ENCODE data around the gene PRR23A. TPM values are rescaled to one million over a fixed set of nuclear protein-coding genes. Genes with fewer than 3 reads are reported as not detected.

Gene PRR23A
- total RNA-seq, 1 donor from 2014 or later = not detected

DNA sequence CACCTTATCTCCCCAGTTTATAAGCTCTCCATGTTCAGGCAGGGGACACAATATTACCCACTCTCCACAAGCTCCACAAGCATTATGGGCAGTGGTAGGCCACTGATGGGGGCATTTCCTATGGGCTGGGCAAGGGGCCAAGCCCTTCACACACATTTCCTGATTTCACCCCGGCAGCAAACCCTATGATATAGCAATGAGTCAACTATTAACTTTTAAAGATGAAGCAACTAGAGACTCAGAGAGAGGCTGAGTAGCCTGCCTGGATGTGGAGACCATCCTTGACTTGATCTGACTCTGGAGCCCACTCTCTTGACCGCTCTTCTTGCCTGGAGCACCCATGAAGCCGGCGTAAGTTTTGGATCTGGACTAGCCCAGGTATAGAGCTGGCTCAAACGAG is 31.6 kb downstream of the PRR23A start:
- H3K27ac Mint-ChIP-seq (ENCODE audit: unreplicated experiment) = no peak overlapping the region
- peaks cover 2% of the 10 kb centered on the region for H3K27me3 Mint-ChIP-seq (ENCODE audit: unreplicated experiment)
- no peaks in the 10 kb centered on the region for H3K36me3 Mint-ChIP-seq (ENCODE audit: unreplicated experiment)
- no peak overlapping the region for H3K4me3 Mint-ChIP-seq (ENCODE audit: unreplicated experiment)
- TF ChIP-seq, protein P1, sequence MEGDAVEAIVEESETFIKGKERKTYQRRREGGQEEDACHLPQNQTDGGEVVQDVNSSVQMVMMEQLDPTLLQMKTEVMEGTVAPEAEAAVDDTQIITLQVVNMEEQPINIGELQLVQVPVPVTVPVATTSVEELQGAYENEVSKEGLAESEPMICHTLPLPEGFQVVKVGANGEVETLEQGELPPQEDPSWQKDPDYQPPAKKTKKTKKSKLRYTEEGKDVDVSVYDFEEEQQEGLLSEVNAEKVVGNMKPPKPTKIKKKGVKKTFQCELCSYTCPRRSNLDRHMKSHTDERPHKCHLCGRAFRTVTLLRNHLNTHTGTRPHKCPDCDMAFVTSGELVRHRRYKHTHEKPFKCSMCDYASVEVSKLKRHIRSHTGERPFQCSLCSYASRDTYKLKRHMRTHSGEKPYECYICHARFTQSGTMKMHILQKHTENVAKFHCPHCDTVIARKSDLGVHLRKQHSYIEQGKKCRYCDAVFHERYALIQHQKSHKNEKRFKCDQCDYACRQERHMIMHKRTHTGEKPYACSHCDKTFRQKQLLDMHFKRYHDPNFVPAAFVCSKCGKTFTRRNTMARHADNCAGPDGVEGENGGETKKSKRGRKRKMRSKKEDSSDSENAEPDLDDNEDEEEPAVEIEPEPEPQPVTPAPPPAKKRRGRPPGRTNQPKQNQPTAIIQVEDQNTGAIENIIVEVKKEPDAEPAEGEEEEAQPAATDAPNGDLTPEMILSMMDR (IDR thresholded peaks at IDR 0.05; ENCODE audit: partially characterized antibody, unreplicated experiment) = no peak
- H3K9me3 Mint-ChIP-seq (ENCODE audit: unreplicated experiment) = no peaks in the 10 kb centered on the region
- DNase-seq = no peak
- H3K4me1 Mint-ChIP-seq (ENCODE audit: low read depth, unreplicated experiment) = no peaks in the 10 kb centered on the region

DNA sequence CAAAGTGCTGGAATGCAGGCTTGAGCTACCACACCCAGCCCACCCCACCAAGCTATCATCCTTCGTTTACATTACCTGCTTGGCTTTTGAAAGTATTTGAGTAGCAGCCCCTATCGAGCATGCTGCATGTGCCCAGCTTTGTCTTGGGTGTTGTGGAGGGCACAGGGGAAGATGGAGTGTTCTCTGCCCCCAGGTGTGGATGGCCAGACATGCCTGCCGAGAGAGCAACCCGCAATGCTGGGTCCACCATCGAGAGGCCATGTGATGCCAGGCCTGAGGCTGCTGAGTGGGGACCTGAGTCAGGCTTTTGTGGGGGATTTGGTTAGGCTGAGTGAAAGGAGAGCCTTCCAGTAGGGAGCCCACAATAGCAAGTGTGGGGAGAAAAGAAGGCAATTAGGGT is 33.1 kb downstream of the PRR23A start:
- no peak for DNase-seq
- Mint-ChIP-seq H3K27me3 (ENCODE audit: unreplicated experiment) (peaks cover 2% of the 10 kb centered on the region), H3K4me1 (ENCODE audit: low read depth, unreplicated experiment) (no peaks in the 10 kb centered on the region), H3K4me3 (ENCODE audit: unreplicated experiment) (no peak overlapping the region), H3K9me3 (ENCODE audit: unreplicated experiment) (no peaks in the 10 kb centered on the region), H3K27ac (ENCODE audit: unreplicated experiment) (no peak overlapping the region), H3K36me3 (ENCODE audit: unreplicated experiment) (no peaks in the 10 kb centered on the region)
- TF ChIP-seq, protein P1 (IDR thresholded peaks at IDR 0.05; ENCODE audit: partially characterized antibody, unreplicated experiment) = no peak

- H3K9me3 Mint-ChIP-seq (ENCODE audit: unreplicated experiment) = no peaks in the 10 kb centered on the region
- H3K27me3 Mint-ChIP-seq (ENCODE audit: unreplicated experiment) = peaks cover 4% of the 10 kb centered on the region
- H3K4me3 Mint-ChIP-seq (ENCODE audit: unreplicated experiment) = no peak overlapping the region
- H3K4me1 Mint-ChIP-seq (ENCODE audit: low read depth, unreplicated experiment) = no peaks in the 10 kb centered on the region
- no peak overlapping the region for H3K27ac Mint-ChIP-seq (ENCODE audit: unreplicated experiment)
- TF ChIP-seq, protein P1 (IDR thresholded peaks at IDR 0.05; ENCODE audit: partially characterized antibody, unreplicated experiment) = no peak
- no peak for DNase-seq
- H3K36me3 Mint-ChIP-seq (ENCODE audit: unreplicated experiment) = no peaks in the 10 kb centered on the region
These were observed 34.2 kb downstream of the PRR23A start for GRCh38 chr3:138971766-138972320.

DNA sequence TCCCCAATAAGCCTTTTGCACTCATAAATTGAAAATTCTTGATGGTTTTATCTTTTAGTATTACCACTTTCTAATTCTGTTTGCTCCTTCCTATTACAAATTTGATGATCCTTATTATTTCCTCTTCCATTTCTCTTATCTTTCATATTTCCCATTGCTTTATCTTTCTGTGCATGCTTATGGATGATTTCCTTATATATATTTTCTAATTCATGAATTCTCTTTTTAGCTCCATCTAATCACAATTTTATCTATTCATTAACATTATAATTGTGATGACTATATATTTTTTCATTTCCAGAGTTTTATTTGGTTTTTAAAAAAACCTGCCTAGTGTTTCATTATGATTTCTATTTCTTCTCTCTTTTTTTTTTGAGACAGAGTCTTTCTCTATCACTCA is 41.1 kb downstream of the PRR23A start:
- Mint-ChIP-seq H3K9me3 (ENCODE audit: unreplicated experiment) (peaks cover 6% of the 10 kb centered on the region), H3K27ac (ENCODE audit: unreplicated experiment) (no peak overlapping the region), H3K4me1 (ENCODE audit: low read depth, unreplicated experiment) (no peaks in the 10 kb centered on the region), H3K4me3 (ENCODE audit: unreplicated experiment) (no peak overlapping the region), H3K27me3 (ENCODE audit: unreplicated experiment) (peaks cover 10% of the 10 kb centered on the region), H3K36me3 (ENCODE audit: unreplicated experiment) (peaks cover 5% of the 10 kb centered on the region)
- DNase-seq = no peak
- TF ChIP-seq, protein P1 (IDR thresholded peaks at IDR 0.05; ENCODE audit: partially characterized antibody, unreplicated experiment) = no peak

DNA sequence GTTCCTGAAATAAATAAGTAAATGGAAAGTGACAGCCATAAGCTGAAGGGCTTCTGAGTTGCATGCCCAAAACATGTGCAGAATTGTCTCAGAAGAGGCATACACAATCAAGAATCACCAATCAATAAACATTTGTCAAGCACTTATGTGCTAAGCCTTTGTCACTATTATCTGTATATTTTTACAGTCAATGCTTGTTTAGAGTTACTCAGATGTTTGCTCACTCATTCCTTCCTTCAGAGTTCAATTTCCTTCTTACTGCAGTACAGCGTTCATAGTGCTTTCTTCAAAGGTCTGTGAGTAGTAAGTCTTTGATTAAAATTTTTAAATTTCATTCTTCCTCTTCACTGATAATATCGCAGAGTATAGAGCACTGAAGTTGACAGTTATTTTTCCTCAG is 41.8 kb downstream of the PRR23A start:
- peaks cover 5% of the 10 kb centered on the region for H3K36me3 Mint-ChIP-seq (ENCODE audit: unreplicated experiment)
- no peaks in the 10 kb centered on the region for H3K4me1 Mint-ChIP-seq (ENCODE audit: low read depth, unreplicated experiment)
- peaks cover 10% of the 10 kb centered on the region for H3K27me3 Mint-ChIP-seq (ENCODE audit: unreplicated experiment)
- no peak overlapping the region for H3K4me3 Mint-ChIP-seq (ENCODE audit: unreplicated experiment)
- no peak for DNase-seq
- no peak overlapping the region for H3K27ac Mint-ChIP-seq (ENCODE audit: unreplicated experiment)
- H3K9me3 Mint-ChIP-seq (ENCODE audit: unreplicated experiment) = peaks cover 6% of the 10 kb centered on the region
- TF ChIP-seq, protein P1 (IDR thresholded peaks at IDR 0.05; ENCODE audit: partially characterized antibody, unreplicated experiment) = no peak
